AG20443 (cell line): ENCODE data around the gene SERTAD4.

Experiments used
- DNase-seq: peaks from one replicate; pipeline ENCODE4 v3.0.0; 2012; ENCODE audit warnings: low spot score, mixed read lengths

Gene SERTAD4

DNA sequence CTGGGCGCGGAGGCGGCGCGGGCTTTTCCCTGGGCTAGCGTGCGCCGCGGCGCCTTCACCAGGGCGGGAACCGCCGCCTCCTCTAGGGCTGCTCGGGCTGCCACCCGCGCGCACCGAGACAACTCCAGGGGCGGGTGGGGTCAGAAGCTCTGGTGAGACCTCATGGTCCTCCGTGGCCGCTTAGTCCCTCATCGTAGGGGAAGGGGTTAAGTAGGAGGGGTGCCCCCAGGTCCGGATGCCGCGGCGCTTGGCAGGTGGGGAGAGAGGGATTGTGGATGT lies 559 bp downstream of the SERTAD4 start:
- DNase-seq, result peak; percentile 49

DNA sequence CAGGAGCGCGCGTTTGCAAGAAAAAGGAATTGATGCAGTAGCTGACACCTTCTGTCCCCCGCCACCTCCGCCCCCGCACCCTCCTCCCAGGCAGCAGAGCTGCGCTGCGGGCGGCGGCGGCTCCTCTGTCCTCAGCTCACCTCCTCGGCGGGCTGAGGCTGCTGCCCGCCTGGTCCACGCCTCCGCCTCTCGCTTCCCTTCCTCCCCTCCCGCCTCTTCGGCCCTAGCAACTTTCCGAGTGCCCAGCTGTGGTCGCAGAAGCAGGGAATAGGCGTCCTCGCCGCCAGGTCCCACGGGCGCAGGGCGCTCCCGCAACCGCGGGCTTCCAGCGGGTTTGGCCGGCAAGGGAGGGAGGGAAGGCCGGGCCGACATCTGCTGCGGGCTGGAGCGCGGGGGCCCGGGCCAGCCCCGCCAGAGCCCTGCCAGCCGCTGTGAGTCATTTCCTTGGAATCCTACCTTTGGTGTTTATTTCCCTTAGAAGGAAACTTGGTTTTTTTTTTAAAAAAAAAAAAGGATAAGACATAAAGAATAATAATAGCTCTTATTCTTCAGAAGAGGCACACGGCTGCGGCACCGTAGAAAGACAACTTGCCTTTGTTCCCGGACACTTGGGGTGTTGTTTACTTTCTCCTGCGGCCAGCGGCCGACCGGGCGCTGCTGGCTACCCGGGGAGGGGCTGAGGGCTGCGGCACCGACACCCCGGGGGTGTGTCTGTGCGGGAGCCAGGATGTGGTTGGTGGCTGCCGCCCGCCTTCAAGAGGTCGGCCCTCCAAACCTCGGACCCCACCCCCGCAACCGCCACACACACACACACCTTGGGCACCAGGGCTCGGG lies 1.1 kb downstream of the SERTAD4 start:
- peak; percentile 75 for DNase-seq

DNA sequence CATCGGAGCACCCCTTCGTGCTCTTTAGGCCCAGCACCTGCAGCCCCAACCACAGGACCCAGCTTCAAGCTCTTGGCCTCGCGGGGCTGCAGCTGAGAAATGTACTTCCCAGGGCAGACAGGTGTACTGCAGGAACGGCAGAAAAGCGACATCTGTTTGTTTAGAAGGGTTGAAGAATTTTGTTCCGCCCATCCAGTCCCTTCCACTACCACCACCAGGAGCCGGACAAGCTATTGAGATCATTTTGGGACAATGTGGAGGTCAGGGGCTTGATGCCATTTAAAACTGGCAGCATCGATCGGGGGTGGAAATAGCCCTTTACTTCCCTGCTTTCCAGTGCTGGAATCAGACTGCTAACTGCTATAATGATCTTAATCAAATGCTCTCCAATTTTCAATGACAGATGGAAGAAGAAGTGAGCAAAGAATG lies 1.7 kb downstream of the SERTAD4 start:
- no peak for DNase-seq

DNA sequence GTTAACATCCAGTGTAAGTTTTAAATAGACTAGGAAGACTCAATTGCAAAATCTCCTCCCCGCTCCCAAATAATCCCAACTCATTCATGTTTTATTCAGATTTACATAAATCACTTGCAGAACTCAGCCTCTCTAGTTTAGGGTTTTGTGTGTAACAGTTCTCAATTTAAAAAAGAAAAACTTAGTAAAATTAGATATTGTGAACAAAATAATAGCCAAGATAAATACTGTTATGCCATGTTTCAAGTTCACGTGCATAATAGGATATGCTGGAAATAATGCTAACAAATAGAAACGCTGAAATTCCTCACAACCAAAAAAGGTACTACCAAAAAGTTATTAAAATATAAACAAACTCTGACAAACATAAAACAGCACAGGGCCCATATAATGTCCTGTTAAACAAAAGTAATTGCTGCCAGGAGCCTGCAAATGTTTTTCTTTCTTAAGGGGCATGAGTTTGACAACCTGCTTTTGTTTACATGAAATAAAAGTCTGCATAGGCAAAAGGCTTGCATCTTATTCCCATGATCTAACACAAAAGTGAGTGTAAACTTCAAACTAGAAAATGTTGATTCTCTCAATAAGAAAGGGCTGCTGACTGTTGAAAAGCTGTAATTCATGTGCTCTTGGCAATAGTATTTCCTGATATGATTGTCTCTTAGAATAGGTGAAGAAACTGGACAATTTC lies 2.9 kb downstream of the SERTAD4 start:
- no peak for DNase-seq

DNA sequence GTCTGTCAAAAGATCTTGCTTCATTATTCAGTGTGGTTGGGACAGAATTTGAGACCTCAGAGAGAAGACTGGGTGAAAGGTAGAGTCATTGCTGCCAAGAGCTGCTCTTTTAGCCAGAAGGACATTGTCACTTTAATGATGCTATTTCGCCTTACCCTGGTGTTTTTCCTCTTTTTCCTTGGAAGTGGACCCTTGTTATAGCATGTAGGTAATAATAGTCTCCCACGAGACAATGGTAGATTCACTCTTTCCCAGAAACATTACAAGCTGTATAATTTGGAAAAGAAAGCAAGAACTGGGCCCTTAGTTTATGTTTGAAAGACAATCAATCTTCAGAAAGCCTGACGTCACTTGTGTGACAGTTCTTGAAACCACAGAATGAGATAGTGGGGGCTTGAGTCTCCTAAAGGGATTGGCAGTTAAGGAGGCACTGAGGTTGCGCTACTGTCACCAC lies 3.8 kb downstream of the SERTAD4 start:
- no peak for DNase-seq

DNA sequence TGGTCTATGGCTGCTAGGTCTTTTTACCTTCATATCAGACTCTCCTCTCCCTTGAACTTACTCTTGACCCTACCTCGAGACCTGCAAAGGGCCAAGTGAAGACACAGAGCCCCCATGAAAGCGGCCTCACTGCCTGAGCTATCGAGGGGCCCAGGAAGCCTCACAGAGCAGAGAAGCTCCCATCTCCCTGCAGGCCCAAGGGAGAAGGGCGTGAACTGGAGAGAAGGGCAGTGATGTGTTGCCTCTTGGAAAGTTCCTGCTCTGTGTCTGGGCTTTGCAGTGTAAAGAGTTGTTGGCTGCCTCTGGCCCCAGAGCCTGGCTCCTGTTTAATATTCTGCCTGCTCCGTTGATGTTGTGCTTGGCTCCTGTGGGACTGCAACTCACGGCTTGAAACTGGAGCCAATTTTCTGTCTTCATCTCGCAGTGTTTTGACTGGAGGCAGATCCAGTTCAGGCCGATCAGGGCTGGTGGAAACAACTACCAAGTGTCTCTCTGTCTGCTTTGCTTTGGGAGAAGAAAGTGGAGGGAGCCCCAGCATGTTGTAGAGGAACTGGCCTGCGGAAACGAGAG lies 4.3 kb downstream of the SERTAD4 start:
- peak; percentile 34 for DNase-seq

DNA sequence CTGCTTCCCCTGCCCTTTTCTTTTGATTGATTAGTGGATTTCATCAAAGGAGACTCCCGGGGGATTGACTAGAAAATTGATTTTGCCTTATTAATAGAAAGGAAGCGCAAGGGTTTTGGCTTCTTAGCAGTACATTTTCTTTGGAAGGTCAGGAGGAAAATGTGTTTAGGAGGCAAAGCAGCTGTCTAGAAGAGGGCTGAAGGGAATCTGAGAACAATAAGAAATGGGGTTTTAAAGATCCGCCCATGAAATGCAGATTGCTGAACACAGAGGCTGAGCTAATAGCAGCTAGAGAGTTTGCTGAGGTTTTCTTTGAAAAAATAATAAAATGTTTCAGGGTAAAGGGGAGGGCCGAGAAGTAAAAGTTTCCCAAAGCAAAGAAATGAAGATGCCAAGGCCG lies 4.9 kb downstream of the SERTAD4 start:
- no peak for DNase-seq

DNA sequence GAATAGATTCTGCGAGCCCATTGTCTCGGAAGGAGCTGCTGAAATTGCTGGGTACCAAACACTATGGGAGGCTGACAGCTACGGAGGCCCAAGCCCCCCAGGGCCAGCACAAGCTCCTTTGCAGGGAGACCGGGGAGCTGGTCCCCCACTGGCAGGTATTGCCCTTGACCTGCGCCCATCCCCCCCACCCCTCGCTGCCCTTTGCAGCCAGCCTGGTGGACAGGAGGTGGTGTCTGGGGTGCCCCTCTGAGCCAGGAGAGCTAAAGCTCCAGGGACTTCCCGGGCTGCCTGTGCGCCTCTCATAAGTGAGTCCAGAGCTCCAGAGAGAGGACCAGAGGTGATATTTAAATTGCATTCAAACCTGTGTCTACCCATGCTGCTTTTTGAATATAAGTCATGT lies 5.4 kb downstream of the SERTAD4 start:
- no peak for DNase-seq

DNA sequence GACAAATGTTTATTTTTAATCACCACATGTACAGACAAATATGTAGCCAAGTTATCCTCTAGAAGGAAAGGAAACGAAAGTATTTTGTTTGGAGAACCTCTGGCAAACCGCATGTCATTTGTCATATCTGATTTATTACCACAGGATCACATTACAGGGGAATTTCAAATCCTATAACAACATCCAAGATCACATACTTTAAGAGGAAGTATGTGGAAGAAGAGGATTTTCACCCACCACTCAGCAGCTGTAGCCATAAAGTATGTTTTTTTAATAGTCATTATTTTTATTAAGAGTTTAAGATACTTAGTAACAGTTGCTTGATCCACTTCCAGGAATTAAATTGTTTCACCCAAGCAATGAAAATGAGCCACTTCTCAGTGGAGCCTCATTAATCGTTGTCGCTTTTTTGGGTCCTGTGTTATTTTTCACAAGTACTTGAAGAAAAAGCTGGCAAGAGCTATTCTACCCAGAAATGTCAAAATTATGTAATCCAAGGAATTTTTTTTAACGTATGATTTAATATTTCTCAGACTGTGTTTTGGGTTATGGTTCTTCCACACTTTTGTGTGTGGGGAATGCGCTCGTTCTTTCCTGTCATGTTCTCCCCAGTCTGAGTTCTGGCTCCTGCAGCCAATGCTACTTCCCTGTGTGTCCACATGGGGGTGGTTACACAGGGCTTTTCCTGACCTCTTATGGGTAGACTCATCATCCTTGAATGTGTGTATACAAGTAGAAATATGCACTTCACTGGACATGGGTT lies 6.9 kb downstream of the SERTAD4 start:
- DNase-seq, result peak; percentile 72

DNA sequence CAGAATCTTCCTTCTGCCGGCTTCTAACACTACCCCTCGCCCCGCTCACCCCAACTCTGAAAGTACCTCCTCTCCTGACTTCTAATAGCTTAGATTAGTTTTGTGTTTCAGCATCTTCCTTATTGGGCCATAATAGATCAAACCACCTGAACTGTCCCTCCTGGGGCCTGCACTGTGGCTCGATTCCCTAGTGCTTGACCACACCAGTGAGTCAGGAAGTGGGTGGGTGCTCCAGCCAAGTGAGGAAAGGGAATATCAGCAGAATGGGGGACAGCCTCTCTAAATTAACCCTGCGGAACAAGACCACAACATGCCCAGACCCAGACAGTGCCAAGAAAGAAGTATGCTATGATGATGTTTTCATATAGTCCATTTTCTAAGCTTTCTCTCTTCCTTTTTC lies 8.5 kb downstream of the SERTAD4 start:
- no peak for DNase-seq

DNA sequence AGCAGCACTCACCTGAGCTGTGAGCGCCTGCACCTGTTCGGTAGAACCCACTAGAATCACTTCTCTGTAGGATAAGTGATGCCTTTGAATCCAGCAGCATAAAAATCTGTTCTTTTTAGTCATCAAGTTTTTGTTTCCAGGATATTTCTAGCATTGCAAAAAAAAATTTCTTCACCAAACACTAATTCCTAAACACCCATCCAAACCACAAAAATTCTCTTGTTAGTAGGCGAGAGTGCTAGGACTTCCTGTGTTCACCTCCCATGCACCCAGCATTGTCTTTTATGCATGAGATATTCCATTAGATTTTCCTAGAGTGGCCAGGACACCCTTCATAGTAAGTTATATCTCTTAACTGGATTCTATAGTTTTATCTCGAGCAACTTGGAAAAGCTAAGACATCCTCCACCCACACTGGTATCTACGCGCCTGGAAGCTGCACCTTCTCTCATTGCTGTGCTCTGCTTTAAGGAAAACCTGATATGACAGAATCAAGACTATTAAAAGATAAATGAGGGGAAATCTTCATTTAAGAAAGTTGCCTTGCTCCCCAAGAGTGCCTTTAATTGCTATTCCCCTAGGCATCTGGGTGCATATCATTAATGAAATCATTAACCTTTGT lies 12.3 kb downstream of the SERTAD4 start:
- DNase-seq, result peak; percentile 45

DNA sequence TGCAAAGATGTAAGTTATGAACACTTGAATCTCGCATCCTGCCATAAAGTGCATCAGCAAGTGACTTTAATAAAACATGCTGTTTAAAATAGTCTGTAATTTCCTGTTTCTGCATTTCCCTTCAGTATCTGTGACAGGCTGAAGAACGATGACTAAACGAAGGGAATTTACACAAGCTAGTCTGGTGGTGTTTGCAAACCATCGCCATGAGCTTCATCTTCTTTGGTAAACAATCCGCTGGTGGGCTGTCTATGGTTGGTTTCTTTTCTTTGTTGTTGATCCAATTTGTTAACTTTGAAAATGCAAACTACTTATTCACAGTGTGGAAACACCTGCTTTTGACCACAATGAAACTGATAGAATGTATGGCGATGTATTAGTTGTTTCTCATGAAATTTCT lies 13.9 kb downstream of the SERTAD4 start:
- DNase-seq, result no peak

DNA sequence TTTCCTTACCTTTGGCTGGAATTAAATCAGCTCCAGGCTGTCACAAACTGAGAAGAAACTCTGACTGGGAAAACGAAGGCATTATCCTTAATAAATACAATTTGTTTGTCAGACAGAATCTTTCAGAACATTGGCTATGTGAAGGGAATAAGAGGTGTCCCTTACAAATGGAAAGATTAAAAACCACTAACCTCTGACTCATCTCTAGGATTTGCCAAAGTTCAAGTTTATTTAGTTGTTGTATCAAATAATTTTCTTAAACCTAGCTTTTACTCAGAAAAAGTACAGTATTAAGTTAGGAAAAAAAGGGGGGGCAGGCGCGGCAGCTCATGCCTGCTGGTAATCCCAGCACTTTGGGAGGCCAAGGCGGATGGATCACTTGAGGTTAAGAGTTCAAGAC lies 15.7 kb downstream of the SERTAD4 start:
- no peak for DNase-seq

DNA sequence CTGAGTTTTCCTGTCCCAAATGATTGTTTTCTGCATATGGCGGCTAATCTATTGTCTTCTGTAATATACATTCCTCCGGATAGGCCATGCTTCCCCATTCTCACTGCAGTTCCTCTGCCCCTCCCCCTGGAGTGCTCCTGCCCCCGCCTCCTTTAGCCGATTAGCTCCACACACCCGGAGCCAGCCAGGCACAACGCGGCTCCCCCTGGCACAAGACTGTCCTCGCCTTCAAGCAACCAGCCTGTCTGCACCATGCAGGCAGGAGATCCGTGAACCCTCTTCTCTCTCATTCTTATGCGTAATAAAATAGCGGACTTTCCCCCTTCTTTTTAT lies 18.0 kb downstream of the SERTAD4 start:
- no peak for DNase-seq

DNA sequence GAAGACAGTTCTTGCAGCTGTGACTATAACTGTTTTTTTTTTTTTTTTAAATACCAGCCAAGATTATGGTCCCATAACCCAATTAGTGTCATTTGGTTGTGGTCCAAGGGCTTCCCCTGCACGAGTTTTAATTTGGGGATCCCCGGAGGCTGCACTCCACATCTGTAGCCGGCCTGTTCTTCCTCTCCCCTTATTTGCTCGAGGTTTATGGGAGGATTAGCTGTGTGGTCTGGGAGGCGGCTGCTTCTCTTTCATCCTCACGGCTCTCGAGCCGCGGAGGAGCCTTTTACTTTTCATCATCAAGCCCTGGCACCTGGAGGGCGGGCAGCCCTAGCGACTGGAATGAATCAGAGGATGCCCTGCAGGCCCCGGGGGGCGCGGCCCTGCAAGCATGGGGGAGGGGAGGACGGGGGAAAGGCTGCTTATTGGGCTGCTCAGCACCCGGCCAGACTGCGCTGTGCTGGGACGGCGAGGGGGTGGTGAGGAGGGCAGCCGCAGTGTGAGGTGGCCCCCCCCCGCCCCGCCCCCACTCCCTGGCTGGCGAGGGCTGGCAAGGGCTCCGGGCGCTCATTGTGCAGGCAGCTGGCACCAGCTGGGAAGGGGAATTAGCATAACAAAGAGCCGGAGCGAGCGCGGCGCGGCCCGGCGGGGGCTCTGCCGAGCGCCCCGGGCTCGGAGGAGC lies 18.5 kb downstream of the SERTAD4 start:
- peak; percentile 49 for DNase-seq

DNA sequence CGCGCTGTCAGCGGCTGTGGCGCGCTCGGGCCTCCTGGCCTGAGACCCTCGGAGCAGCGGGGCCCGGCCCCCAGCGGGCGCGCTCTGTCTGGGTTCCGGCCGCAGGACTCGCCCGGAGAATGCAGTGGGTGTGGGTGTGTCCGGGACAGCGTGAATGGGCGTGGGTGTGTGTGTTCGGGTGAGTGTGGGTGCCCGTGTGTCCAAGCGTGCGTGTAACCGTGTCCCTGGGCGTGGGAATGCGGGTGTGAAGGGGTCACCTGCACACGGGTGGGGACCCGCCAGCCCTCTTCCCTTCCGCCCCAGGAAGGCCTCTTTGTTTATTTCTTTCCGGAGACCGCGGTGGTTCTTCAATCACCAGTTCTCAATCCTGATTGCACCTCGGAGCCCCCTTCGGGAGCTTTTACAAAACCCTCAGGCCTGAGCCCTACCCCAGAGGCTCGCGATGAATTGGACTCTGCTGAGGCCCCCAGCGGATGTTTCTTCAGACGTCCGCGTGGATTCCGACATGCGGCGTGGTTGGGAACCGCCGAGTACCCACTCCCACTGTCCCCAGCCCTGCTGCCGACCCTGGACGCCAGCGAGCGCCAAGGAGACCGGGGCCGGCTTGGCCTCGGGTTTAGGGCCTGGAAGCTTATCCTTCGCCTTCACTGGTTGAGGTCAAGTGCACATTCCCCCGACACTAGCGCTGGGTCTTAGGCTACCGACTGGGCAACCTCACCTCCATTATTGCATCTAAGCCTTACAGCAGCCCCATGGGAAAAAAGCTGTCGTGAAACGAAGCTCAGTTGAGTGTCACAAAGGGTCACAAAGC lies 19.3 kb downstream of the SERTAD4 start:
- no peak for DNase-seq

DNA sequence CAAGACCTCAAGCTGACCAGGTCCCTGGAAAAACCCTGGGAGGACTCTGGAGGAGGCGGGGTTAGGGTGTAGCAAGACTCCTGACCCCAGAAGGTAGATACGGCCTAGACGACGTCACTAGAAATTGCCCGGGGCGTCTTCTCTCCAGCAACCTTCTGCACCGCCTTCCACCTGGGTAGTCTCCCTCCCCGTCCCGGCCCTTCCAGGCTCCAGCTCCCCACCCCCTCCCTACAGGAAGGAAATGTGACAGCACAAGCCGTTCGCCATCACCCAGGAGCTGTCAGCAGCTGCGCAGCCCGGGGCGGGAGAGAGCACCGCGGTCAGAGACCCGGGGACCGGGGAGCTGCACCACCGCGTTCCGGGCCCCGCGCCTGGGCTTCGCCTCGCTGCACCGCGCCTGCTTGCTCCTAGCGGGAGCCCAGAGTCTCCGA lies 20.0 kb downstream of the SERTAD4 start:
- no peak for DNase-seq

DNA sequence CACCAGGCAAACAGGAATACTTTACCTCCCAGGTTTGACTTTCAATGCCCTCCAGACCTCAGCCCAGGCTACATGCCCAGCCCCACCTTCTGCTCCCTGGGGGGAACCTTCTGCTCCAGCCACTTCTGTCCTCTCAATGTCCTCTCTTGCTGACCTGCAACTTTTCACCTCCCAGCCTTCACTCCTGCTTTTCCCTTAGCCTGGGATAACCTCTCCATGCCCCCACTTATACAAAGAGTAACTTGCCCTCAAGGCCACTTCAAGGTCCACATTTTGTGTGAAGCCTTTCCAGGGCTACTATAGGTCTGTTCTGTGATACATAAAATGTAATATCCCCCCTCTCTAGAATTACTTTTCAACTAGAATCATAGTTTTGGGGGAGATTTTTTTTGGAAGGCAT lies 21.7 kb downstream of the SERTAD4 start:
- no peak for DNase-seq

DNA sequence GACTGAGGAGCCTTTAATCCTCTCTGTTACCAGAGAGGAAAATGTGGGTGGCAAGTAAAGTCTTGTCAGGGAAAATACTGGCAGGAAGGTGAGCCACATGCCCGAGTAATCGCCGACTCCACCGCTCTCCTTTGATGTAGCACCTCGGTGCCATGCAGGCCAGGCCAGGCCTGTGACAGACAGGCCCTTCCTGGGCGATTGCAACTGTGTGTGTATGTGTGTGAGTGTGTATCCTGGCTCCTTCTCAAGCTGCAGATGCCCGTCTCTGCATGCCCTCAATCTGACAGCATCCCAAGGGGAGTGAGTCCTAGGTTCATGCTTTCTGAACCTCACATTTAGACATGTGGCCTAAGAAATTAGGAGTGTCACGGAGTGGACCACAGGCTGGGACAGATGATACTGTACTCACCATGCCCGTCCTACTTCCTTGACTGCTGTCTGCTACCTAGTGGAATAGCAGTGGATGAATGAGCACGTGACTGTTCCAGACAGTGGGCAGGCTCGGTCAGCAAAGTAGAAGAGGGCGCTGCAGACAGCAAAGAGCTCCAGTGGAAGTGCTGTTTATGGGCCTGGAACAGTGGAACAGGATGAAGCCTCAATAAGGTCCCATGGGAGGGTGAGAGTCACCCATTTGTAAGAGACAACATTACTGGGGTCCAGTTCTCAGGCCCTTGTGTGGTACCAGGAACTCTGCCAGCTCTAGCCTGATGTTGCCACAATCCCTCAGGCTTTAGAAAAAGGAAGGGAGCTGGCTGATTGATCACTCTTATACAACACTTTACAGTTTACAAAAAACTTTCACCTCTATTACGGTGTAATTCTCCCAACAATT lies 25.3 kb downstream of the SERTAD4 start:
- DNase-seq, result no peak

DNA sequence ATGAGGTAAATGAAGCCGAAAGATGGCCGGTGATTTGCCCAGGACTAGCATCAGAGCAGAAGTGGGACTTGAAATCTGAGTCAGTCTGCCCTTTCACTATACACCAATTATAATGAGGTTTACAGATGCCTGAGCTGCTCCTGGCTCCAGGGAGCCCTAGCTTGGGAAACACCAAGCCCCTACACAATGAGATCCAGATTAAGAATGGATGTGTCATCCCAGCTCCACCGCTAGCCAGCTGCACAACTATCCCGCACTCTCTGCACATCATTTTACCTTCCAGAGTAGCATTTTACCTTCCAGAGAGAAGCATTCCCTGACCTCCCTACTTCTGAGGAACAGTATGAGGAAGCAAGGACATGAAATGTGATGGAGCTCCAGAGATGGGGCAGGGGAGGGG lies 27.0 kb downstream of the SERTAD4 start:
- peak; percentile 85 for DNase-seq
